Muscle layer of duodenum (tissue), 2 donors: ENCODE measurements around the gene NIPA2.

ENCODE experiments used
- H3K27ac ChIP-seq: one replicate; pipeline ENCODE4 v1.7.0; 2013; ENCODE audit warnings: mild to moderate bottlenecking, low read length
- H3K27me3 ChIP-seq: one replicate; pipeline ENCODE4 v1.7.0; 2013; ENCODE audit warnings: low read depth, mild to moderate bottlenecking, control low read depth, low read length
- H3K36me3 ChIP-seq, 2 donors: one replicate each; pipeline ENCODE4 v1.7.0; 2013; ENCODE audit warnings: low read length in 2 of 2, control low read depth in 1 of 2, mild to moderate bottlenecking in 1 of 2; ENCODE audit not compliant: insufficient read depth in 2 of 2, control insufficient read depth in 1 of 2
- H3K4me1 ChIP-seq, 2 donors: one replicate each; pipeline ENCODE4 v1.7.0; 2013; ENCODE audit warnings: low read length in 2 of 2, mild to moderate bottlenecking in 2 of 2, control low read depth in 1 of 2, moderate library complexity in 1 of 2; ENCODE audit not compliant: insufficient read depth in 2 of 2, control insufficient read depth in 1 of 2
- H3K4me3 ChIP-seq, 2 donors: one replicate each; pipeline ENCODE4 v1.7.0; 2013; ENCODE audit warnings: low read length in 2 of 2, low read depth in 1 of 2, mild to moderate bottlenecking in 1 of 2
- H3K9me3 ChIP-seq, 2 donors: one replicate each; pipeline ENCODE4 v1.7.0; 2013; ENCODE audit warnings: low read length in 2 of 2, control low read depth in 1 of 2, mild to moderate bottlenecking in 1 of 2; ENCODE audit not compliant: control insufficient read depth in 1 of 2
- donor health status: healthy.

NIPA2 gene

GRCh38 chr15:22878103-22878502 is 39.6 kb downstream of the NIPA2 start:
- Histone ChIP-seq H3K4me3 (no peak overlapping the region), H3K4me1 (no peaks in the 10 kb centered on the region), H3K27me3 (no peaks in the 10 kb centered on the region), H3K36me3 (peaks cover 52 to 92% of the 10 kb centered on the region in 2 donors), H3K9me3 (no peaks in the 10 kb centered on the region), H3K27ac (no peak overlapping the region)

- no peaks in the 10 kb centered on the region for H3K9me3 ChIP-seq
- peaks cover 34 to 74% of the 10 kb centered on the region in 2 donors for H3K36me3 ChIP-seq
- no peak overlapping the region for H3K4me3 ChIP-seq
- no peaks in the 10 kb centered on the region for H3K4me1 ChIP-seq
- no peak overlapping the region for H3K27ac ChIP-seq
- no peaks in the 10 kb centered on the region for H3K27me3 ChIP-seq
Observed at GRCh38 chr15:22880068-22880980, 41.9 kb downstream of the NIPA2 start.

GRCh38 chr15:22880981-22881738 is 42.7 kb downstream of the NIPA2 start:
- Histone ChIP-seq H3K9me3 (no peaks in the 10 kb centered on the region), H3K4me3 (no peak overlapping the region), H3K27me3 (no peaks in the 10 kb centered on the region), H3K36me3 (peaks cover 29 to 67% of the 10 kb centered on the region in 2 donors), H3K4me1 (no peaks in the 10 kb centered on the region), H3K27ac (no peak overlapping the region)

- no peak overlapping the region for H3K4me3 ChIP-seq
- peaks cover 28 to 59% of the 10 kb centered on the region in 2 donors for H3K36me3 ChIP-seq
- no peak overlapping the region for H3K27ac ChIP-seq
Observed at GRCh38 chr15:22881739-22882440, 43.4 kb downstream of the NIPA2 start.

GRCh38 chr15:22883196-22883595 is 44.7 kb downstream of the NIPA2 start:
- no peak overlapping the region for H3K4me3 ChIP-seq
- H3K4me1 ChIP-seq = no peaks in the 10 kb centered on the region
- peaks cover 24 to 53% of the 10 kb centered on the region in 2 donors for H3K36me3 ChIP-seq
- no peaks in the 10 kb centered on the region for H3K27me3 ChIP-seq
- no peaks in the 10 kb centered on the region for H3K9me3 ChIP-seq
- no peak overlapping the region for H3K27ac ChIP-seq

More at GRCh38 chr15:22881739-22882440, 43.4 kb downstream of the NIPA2 start:
- Histone ChIP-seq H3K4me1 (no peaks in the 10 kb centered on the region), H3K9me3 (no peaks in the 10 kb centered on the region), H3K27me3 (no peaks in the 10 kb centered on the region)

GRCh38 chr15:22884344-22884743 is 45.9 kb downstream of the NIPA2 start:
- Histone ChIP-seq H3K4me1 (no peaks in the 10 kb centered on the region), H3K36me3 (peaks cover 19 to 50% of the 10 kb centered on the region in 2 donors), H3K27ac (no peak overlapping the region)

GRCh38 chr15:22885120-22885519 is 46.7 kb downstream of the NIPA2 start:
- Histone ChIP-seq H3K27ac (no peak overlapping the region), H3K4me3 (no peak overlapping the region), H3K36me3 (peaks cover 18 to 45% of the 10 kb centered on the region in 2 donors), H3K4me1 (no peaks in the 10 kb centered on the region), H3K9me3 (no peaks in the 10 kb centered on the region), H3K27me3 (no peaks in the 10 kb centered on the region)

More at GRCh38 chr15:22884344-22884743, 45.9 kb downstream of the NIPA2 start:
- Histone ChIP-seq H3K27me3 (no peaks in the 10 kb centered on the region), H3K4me3 (no peak overlapping the region), H3K9me3 (no peaks in the 10 kb centered on the region)

GRCh38 chr15:22887157-22887951 is 48.9 kb downstream of the NIPA2 start:
- Histone ChIP-seq H3K9me3 (no peaks in the 10 kb centered on the region), H3K27ac (no peak overlapping the region), H3K4me1 (no peaks in the 10 kb centered on the region), H3K36me3 (peaks cover 5 to 41% of the 10 kb centered on the region in 2 donors), H3K4me3 (no peak overlapping the region), H3K27me3 (no peaks in the 10 kb centered on the region)

GRCh38 chr15:22888120-22888859 is 49.8 kb downstream of the NIPA2 start:
- Histone ChIP-seq H3K27ac (no peak overlapping the region), H3K36me3 (peaks cover 7 to 38% of the 10 kb centered on the region in 2 donors)

GRCh38 chr15:22889146-22889818 is 50.8 kb downstream of the NIPA2 start:
- H3K27me3 ChIP-seq = no peaks in the 10 kb centered on the region
- no peak overlapping the region for H3K27ac ChIP-seq
- no peaks in the 10 kb centered on the region for H3K4me1 ChIP-seq
- H3K4me3 ChIP-seq = no peak overlapping the region
- H3K36me3 ChIP-seq = peaks cover 13 to 44% of the 10 kb centered on the region in 2 donors
- H3K9me3 ChIP-seq = no peaks in the 10 kb centered on the region

More at GRCh38 chr15:22888120-22888859, 49.8 kb downstream of the NIPA2 start:
- no peaks in the 10 kb centered on the region for H3K4me1 ChIP-seq
- H3K27me3 ChIP-seq = no peaks in the 10 kb centered on the region
- H3K9me3 ChIP-seq = no peaks in the 10 kb centered on the region
- no peak overlapping the region for H3K4me3 ChIP-seq
